Stomach (tissue), 9 donors: ENCODE data around the gene NT5C1B. TPM values are rescaled to one million over a fixed set of nuclear protein-coding genes. Genes with fewer than 3 reads are reported as not detected.

ENCODE experiments used
- DNase-seq, 2 donors: peaks; one replicate each; pipeline versions ENCODE4 v3.0.0 to v3.0.0-alpha.2; 2013 to 2019
- H3K27ac ChIP-seq, 5 donors: fragments of 200-600 bp in 4 of 5; sonication (generic) in 4 of 5; one replicate each; pipeline ENCODE4 v1.5.1; 2013 to 2019; ENCODE audit warnings: mild to moderate bottlenecking in 1 of 5, moderate library complexity in 1 of 5
- H3K27me3 ChIP-seq, 3 donors: fragments of 200-600 bp; sonication (generic); one replicate each; pipeline ENCODE4 v1.5.1; 2017 to 2019; ENCODE audit warnings: mixed run types in 1 of 3
- H3K36me3 ChIP-seq, 4 donors: fragments of 200-600 bp; sonication (generic); 1 replicate in 3 of 4; 2 replicates in 1 of 4; pipeline ENCODE4 v1.5.1; 2016 to 2019
- H3K4me1 ChIP-seq, 4 donors: fragments of 200-600 bp; sonication (generic); one replicate each; pipeline ENCODE4 v1.5.1; 2016 to 2019
- H3K4me3 ChIP-seq, 4 donors: fragments of 200-600 bp; sonication (generic) in 3 of 4; one replicate each; pipeline ENCODE4 v1.5.1; 2016 to 2019; ENCODE audit warnings: mild to moderate bottlenecking in 1 of 4
- H3K9me3 ChIP-seq, 4 donors: fragments of 200-600 bp; sonication (generic); one replicate each; pipeline ENCODE4 v1.5.1; 2016 to 2019
- EP300 ChIP-seq: sonication (generic); formaldehyde crosslinking; IDR thresholded peaks from one replicate; pipeline ENCODE4 v1.6.1; 2017; ENCODE audit warnings: antibody characterized with exemption
- POLR2A ChIP-seq, 4 donors: fragments of 450-650 bp; IDR thresholded peaks; one replicate each; pipeline ENCODE4 v1.6.1; 2016; ENCODE audit warnings: antibody characterized with exemption in 4 of 4, control low read depth in 2 of 4, mild to moderate bottlenecking in 1 of 4, moderate library complexity in 1 of 4
- POLR2AphosphoS5 ChIP-seq, 3 donors: sonication (generic); formaldehyde crosslinking; IDR thresholded peaks; one replicate each; pipeline ENCODE4 v1.6.1; 2016; ENCODE audit warnings: antibody characterized with exemption in 3 of 3
- WGBS, 5 donors: extraction: QIAGEN DNeasy Blood & Tissue Kit in 3 of 5; methylation state at CpG; one replicate each; pipeline versions ENCODE4 v1.1.5 to v1.1.7; 2013 to 2018; 5-methylcytosine and 5-hydroxymethylcytosine counted together
- intact Hi-C: fragments of 100-400 bp; cut with DNase I; formaldehyde crosslinking; loops from one replicate; pipeline ENCODE4 v1.15.1; 2023; ENCODE audit warnings: low total_unique reads
- polyA plus RNA-seq, 3 donors: library from polyadenylated mRNA; stranded (reverse); fragments of 200-250 nt; gene quantifications; one replicate each; pipeline ENCODE4 v1.2.3, GENCODE V29; 2013
- total RNA-seq, 5 donors: library from RNA; depleted of rRNA; stranded (reverse); fragments of >200 nt; gene quantifications; one replicate each; pipeline versions ENCODE4 v1.1.0 to v1.2.3, GENCODE V29; 2014 to 2016
- TF ChIP-seq, protein P1 (sequence below), 7 experiments: fragments of 450-650 bp in 4 of 7; fragments of 200-600 bp in 3 of 7; sonication (generic) in 3 of 7; IDR thresholded peaks; one replicate each; pipeline ENCODE4 v1.5.1; 2016 to 2019; ENCODE audit warnings: antibody characterized with exemption in 7 of 7, control low read depth in 2 of 7, mild to moderate bottlenecking in 1 of 7
- donor health status: healthy with polysubstance abuse.
- donor health status: Bipolar disorder and iron deficiency.
- donor health status: healthy.

NT5C1B gene
- total and polyA plus RNA-seq, 8 donors, result not detected

DNA sequence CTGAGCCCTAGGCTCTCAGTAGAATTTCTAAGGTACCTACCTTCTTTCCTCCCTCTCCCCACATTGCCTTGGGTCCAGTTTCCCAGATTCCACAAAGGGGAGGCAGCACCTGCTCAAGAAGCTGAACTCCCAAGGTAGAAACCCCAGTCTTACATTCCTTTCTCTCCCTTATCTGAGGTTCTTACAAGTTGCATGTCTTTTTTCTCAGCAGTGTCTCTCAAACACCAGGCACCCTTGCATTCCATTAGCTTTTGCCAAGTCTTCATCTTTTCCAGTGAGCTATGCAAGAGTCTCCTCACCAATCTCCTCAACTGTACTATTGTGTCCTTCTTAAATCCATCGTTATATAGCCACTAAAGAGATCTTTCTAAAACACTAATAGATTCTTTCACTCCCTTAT, 4.1 kb upstream of the NT5C1B start:
- H3K27ac ChIP-seq, result no peak overlapping the region
- no peaks in the 10 kb centered on the region for H3K9me3 ChIP-seq
- no peaks in the 10 kb centered on the region for H3K27me3 ChIP-seq
- 53 to 97% (median 94%) methylated on average over 1 of the region's 1 CpG for WGBS, 5 donors
- H3K4me1 ChIP-seq, result no peaks in the 10 kb centered on the region
- DNase-seq, result no peak
- H3K4me3 ChIP-seq, result no peak overlapping the region
- TF ChIP-seq, protein P1, sequence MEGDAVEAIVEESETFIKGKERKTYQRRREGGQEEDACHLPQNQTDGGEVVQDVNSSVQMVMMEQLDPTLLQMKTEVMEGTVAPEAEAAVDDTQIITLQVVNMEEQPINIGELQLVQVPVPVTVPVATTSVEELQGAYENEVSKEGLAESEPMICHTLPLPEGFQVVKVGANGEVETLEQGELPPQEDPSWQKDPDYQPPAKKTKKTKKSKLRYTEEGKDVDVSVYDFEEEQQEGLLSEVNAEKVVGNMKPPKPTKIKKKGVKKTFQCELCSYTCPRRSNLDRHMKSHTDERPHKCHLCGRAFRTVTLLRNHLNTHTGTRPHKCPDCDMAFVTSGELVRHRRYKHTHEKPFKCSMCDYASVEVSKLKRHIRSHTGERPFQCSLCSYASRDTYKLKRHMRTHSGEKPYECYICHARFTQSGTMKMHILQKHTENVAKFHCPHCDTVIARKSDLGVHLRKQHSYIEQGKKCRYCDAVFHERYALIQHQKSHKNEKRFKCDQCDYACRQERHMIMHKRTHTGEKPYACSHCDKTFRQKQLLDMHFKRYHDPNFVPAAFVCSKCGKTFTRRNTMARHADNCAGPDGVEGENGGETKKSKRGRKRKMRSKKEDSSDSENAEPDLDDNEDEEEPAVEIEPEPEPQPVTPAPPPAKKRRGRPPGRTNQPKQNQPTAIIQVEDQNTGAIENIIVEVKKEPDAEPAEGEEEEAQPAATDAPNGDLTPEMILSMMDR (IDR thresholded peaks at IDR 0.05), result no peak
- TF ChIP-seq POLR2A (IDR thresholded peaks at IDR 0.05) (no peak), POLR2AphosphoS5 (IDR thresholded peaks at IDR 0.05) (no peak), EP300 (no peak)
- intact Hi-C loops, result no loop called here
- H3K36me3 ChIP-seq, result no peaks in the 10 kb centered on the region

DNA sequence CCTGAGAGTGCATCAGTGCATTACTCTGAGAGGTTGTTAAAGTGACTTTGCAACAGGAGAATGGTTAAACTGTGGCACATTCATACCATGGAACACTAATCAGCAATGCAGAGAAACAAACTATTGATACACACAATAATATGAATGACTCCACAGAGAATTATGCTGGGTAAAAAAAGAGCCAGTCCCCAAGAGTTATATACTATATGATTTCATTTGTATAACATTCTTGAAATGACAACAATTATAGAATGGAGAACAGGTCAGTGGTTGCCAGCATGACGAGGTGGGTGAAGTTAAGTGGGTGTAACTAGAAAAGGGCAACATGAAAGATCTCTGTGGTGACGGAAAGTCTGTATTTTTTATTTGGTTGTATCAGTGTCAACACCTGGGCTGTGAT, 3.0 kb upstream of the NT5C1B start:
- DNase-seq, result no peak
- H3K9me3 ChIP-seq, result no peaks in the 10 kb centered on the region
- no peaks in the 10 kb centered on the region for H3K4me1 ChIP-seq
- H3K27me3 ChIP-seq, result no peaks in the 10 kb centered on the region
- TF ChIP-seq POLR2A (IDR thresholded peaks at IDR 0.05) (no peak), POLR2AphosphoS5 (IDR thresholded peaks at IDR 0.05) (no peak), EP300 (no peak)
- TF ChIP-seq, protein P1 (IDR thresholded peaks at IDR 0.05), result no peak
- WGBS, 5 donors, result 84 to 95% (median 92%) methylated on average over 2 of the region's 2 CpGs
- H3K4me3 ChIP-seq, result no peak overlapping the region
- no peak overlapping the region for H3K27ac ChIP-seq
- intact Hi-C loops, result no loop called here
- H3K36me3 ChIP-seq, result no peaks in the 10 kb centered on the region

DNA sequence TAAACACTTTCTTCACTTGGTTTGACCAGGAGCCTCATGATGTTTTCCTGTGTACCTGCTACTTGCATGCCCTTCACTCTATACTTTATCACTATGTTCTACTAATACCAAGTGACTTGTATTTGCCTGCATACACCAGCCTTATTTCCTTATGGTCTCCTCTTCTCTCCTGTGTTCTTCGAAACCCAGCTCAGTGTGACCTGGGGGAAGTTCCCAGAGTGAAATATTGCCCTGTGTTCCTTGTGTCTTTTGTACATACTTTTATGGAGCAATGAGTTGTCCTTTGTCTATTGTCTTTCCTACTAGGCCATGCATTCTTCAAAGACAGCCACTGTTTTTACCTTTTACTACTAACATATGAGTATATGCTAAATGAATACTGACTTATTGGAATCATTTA, 567 bp downstream of the NT5C1B start:
- Histone ChIP-seq H3K36me3 (peaks cover 0 to 4% (median 0%) of the 10 kb centered on the region in 4 donors), H3K27ac (no peak overlapping the region), H3K4me1 (no peaks in the 10 kb centered on the region), H3K4me3 (no peak overlapping the region), H3K9me3 (peaks cover 0 to 6% (median 0%) of the 10 kb centered on the region in 4 donors), H3K27me3 (no peaks in the 10 kb centered on the region)
- no peak for DNase-seq
- intact Hi-C loops, result no loop called here
- TF ChIP-seq, protein P1 (IDR thresholded peaks at IDR 0.05), result no peak
- TF ChIP-seq POLR2A (IDR thresholded peaks at IDR 0.05) (no peak), EP300 (no peak)
- 91 to 100% (median 95%) methylated on average over 1 of the region's 1 CpG for WGBS, 5 donors

DNA sequence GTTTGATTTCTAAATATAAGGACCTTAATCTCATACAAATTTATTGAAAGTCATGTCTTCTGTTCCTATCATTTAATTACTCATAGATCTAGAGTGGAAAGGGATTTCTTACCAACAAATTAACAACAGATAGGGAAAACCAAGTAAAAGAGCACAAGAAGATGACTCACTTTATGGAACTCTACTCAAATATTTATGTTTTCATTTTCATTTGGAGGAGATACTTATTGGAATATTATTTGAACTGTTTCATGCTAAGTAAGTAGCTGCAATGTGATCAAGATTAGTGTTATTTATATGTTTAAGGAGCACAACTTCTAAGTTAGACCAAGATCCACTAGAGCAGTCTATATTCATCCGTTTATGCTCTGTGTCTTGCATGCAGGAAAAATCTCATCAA, 1.3 kb downstream of the NT5C1B start:
- TF ChIP-seq POLR2AphosphoS5 (IDR thresholded peaks at IDR 0.05) (no peak), POLR2A (IDR thresholded peaks at IDR 0.05) (no peak), EP300 (no peak)
- TF ChIP-seq, protein P1 (IDR thresholded peaks at IDR 0.05), result no peak
- Histone ChIP-seq H3K36me3 (peaks cover 0 to 4% (median 0%) of the 10 kb centered on the region in 4 donors), H3K9me3 (peaks cover 0 to 7% (median 0%) of the 10 kb centered on the region in 4 donors), H3K27ac (no peak overlapping the region), H3K27me3 (no peaks in the 10 kb centered on the region), H3K4me3 (no peak overlapping the region), H3K4me1 (no peaks in the 10 kb centered on the region)
- DNase-seq, result no peak
- intact Hi-C loops, result no loop called here
- WGBS, 5 donors, result 81 to 97% (median 90%) methylated on average over 1 of the region's 1 CpG
